HG03378 (cell line): ENCODE results near the gene NUP43.
"Not testable (repeated sequence)": the region's sequence is repeated elsewhere in the genome, so short reads cannot be mapped to it uniquely, and the experiment has no call there.

Experiments used
- ATAC-seq: cut with Tn5 transposase; IDR thresholded peaks from one replicate; pipeline ENCODE4 v1.9.1; 2021; ENCODE audit warnings: mild to moderate bottlenecking, moderate library complexity; ENCODE audit not compliant: unreplicated experiment

The NUP43 gene, protein sequence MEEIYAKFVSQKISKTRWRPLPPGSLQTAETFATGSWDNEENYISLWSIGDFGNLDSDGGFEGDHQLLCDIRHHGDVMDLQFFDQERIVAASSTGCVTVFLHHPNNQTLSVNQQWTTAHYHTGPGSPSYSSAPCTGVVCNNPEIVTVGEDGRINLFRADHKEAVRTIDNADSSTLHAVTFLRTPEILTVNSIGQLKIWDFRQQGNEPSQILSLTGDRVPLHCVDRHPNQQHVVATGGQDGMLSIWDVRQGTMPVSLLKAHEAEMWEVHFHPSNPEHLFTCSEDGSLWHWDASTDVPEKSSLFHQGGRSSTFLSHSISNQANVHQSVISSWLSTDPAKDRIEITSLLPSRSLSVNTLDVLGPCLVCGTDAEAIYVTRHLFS

DNA sequence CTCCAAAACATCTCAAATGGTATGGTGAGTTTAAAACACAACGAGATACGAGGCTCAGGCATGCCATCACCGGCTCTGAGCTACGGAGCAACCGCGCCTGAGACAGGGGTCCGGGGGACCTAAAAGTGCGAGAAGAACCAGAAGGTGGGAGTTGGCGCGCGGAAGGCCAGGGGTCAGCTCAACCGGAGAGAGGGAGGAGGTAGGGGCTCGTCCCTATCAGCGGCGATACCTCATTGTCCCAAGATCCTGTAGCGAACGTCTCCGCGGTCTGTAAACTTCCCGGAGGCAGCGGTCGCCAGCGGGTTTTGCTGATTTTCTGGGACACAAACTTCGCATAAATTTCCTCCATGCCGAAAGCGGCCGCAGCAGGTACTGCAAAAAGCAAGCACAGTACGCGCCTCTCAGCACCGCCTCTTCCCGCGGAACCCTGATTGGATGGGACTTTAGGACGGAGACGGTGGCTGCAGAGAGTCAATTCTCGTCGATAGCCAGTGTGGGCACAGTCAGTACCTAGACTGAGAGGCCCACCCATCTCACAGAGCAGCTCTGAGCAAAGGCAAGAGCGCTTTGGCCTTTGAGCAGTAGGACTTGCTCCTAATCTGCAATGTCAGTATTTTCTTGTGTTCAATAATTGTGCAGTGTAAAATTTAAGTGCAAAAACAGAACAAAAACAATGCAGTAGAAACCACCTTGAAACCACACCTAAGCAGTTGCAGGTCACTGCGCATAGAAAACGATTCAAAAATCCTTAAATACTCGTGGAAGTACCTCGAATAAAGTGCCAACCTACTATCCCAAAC, at the start of gene NUP43:
Gene NUP43 (minus strand): TSS at position 383 of the 800 bp plus-strand sequence. CDS start 34 bp downstream, at position 349.
- peak; percentile 73 for ATAC-seq

DNA sequence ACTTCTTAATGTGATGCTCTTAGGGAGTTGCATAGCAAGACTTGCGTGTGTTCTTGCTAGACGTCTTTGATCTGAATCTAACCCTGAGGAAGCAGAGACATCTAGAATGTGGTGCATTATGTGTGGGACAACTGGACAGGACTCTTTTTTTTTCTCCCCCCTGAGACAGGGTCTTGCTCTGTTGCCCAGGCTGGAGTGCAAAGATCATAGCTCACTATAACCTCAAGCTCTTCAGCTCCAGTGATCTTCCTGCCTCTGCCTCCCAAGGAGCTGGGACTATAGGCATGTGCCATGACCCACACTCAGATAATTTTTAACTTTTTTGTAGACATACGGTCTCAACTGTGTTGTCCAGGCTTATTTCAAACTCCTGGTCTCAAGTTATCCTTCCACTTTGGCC, 37.2 kb upstream of the NUP43 start:
- ATAC-seq: no peak

DNA sequence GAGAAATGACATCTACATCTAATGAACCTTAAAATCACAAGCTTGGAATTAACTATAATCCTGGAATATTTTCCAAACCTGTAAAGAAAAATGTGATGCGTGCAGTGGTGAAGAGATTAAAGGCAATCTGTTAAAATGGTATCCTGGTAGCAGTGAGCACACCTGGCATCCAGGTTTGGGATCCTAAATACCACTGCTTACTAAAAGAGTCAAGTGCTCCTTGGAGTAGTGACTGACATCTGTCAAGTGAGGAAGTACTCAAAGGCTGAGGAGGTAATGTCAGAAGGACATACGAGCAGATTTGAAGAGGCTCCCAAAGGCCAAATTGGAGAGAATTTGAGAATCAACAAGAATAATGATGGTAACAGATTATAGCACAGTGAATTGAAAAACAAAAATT, 36.0 kb upstream of the NUP43 start:
- ATAC-seq: no peak

DNA sequence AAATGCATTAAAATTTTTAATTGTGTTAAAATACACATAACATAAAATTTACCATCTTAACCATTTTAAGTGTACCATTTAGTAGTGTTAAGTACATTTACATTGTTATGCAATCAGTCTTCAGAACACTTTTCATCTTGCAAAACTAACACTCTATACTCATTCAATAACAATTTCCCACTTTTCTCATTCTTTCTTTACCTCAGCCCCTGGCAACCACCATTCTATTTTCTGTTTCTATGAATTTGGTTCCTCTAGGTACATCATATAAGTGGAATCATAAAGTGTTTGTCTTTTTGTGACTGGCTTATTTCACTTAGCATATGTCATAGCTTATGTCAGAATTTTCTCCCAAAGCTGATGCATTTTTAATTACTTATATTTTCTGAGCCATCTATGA, 35.4 kb upstream of the NUP43 start:
- ATAC-seq: no peak

DNA sequence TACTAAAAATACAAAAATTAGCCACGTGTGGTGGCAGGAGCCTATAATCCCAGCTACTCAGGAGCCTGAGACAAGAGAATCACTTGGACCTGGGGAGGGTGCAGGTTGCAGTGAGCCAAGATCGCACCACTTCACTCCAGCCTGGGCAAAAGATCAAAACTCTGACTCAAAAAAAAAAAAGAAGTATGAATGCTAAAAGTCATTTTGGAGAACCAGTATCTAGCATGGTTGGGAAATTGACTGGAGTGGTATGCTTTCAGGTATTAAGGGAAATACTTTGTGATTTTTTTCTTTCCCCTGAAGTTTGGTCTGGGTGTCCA, 33.3 kb upstream of the NUP43 start:
- no peak for ATAC-seq

DNA sequence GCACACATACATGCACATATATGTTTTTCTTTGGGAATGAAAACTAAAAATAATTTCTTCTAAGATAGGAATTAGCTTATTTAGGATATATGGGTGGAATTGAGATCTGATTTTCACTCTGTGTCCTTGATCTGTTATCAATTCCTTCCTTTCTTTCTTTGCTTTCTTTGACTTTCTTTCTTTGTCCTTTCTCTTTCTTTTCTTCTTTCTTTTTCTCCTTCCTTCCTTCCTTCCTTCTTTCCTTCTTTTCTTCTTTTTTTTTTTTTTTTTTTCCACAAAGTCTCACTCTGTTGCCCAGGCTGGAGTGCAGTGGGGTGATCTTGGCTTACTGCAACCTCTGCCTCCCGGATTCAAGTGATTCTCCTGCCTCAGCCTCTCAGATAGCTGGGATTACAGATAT, 31.3 kb upstream of the NUP43 start:
- ATAC-seq: no peak

DNA sequence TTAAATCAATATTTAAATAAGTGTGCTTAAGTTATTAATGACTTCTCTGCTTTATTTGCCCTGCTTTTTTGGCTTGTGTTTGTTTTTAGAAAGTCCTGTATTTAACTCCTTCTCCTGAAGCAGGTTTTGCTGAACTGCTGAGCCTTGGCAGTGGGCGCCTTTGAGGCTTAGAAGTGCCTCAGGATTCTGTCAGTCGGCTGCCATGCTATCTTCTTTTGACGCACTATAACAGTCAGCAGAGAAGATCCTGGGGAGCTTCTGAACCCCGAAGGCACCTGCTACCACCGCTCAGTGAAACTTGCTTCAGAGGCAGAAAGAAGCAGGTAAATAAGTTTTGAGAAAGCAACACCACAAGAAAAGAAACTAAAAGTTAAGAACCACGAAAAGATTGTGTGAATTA, 25.6 kb upstream of the NUP43 start:
- ATAC-seq: no peak

DNA sequence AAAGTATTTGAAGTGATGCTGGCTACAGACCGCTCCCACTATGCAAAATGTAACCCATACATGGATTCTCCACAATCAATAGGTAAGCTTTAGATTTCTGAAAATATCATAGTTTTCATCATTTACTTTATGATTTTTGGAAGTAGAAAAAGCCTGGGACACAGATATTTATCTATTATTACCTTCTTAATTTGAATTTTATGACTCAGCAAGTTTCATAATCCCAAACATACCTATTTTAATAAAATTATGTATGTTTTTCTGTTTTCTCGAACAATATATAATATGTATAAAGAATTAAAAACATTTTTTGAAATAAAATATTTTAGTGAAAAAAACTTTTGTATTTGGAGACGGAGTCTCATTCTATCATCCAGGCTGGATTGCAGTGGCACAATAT, 24.9 kb upstream of the NUP43 start:
- no peak for ATAC-seq

DNA sequence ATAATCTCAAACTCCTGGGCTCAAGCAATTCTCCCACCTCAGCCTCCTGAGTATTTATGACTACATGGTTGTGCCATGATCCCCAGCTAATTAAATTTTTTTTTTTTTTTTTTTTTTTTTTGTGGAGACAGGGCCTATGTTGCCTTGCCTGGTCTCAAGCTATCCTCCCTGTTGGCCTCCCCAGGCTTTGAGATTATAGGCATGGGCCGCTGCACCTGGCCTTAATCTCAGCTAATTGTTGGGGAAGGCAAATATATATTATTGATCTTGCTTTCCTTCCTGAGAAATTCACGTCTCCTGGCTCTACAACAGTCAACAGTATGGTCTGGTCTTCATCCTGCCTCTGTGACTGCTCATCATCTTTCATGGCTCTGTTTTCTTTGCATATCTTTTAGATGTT, 23.3 kb upstream of the NUP43 start:
- ATAC-seq: no peak

DNA sequence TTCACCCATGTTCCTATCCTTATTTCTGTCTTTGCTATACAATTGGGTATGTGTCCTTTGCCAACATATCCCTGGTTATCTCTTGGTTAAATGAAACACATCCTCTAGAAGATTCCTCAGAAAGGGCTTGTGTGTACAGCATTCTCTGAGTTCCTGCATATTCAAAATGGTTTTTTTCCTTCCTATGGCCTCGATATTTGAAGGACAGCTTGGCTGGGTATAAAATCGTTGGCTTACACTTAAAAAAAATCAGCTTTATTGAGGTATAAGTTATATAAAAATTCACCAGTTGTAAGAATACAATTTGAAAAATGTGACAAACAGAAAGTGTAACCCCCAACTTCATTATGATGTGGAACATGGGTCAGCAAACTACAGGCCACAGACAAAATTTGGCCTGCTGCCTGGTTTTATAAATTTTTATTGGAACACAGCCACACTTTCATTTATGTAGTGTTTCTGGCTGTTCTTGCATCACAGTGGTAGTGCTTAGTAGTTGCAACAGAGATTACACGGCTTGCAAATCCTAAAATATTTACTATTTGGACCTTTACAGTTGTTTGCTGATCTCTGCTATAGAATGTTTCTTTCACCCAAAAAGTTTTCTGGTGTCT, 19.9 kb upstream of the NUP43 start:
- ATAC-seq: no peak

DNA sequence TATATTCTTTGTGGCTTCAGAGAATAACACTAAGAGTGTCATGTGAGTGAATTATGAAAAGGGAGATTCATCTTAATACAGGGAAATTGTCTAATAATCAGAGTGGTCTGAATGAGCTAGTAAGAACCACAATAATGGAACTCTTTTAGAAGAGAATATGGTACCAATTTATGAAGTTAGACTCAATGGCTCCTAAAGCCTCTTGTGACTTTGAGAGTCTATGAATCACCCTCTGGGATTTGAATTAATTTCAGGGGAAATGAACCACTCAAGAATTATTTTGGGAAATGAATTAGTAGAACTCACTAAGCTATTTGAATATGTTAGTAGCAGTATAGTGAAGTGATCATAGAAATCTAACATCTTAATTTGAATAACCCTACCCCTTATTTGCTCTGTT, 17.5 kb upstream of the NUP43 start:
- ATAC-seq: no peak

DNA sequence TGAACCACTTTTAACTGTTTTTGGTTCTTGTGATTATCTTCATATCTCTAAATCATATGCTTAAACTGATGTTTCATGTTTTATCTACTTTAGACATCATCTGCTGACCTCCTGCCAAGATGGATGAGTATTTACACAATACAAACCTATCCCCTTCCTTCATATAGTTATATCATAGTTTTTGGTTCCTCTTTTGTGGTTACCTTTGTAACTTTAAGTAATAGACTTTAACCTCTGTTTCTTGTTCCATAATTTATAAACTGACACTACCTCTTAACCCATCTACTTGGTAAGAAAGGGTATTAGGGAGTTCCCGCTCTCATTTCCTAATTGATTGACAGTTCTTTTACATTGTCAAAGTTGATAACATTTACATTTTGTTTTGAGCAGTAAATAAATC, 15.1 kb upstream of the NUP43 start:
- ATAC-seq: peak; percentile 99

DNA sequence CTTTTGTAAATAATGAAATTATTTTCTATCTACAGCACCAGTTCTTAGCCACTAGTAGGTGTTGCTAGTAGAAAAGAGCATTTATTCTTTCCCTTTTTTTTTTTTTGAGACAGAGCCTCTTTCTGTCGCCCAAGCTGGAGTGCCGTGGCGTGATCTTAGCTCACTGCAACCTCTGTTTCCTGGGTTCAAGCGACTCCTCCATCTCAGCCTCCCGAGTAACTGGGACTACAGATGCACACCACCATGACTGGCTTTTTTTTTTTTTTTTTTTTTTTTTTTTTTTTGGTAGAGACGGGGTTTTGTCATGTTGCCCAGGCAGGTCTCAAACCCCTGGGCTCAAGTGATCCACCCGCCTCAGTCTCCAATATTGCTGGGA, 9.9 kb upstream of the NUP43 start:
- ATAC-seq: no peak

DNA sequence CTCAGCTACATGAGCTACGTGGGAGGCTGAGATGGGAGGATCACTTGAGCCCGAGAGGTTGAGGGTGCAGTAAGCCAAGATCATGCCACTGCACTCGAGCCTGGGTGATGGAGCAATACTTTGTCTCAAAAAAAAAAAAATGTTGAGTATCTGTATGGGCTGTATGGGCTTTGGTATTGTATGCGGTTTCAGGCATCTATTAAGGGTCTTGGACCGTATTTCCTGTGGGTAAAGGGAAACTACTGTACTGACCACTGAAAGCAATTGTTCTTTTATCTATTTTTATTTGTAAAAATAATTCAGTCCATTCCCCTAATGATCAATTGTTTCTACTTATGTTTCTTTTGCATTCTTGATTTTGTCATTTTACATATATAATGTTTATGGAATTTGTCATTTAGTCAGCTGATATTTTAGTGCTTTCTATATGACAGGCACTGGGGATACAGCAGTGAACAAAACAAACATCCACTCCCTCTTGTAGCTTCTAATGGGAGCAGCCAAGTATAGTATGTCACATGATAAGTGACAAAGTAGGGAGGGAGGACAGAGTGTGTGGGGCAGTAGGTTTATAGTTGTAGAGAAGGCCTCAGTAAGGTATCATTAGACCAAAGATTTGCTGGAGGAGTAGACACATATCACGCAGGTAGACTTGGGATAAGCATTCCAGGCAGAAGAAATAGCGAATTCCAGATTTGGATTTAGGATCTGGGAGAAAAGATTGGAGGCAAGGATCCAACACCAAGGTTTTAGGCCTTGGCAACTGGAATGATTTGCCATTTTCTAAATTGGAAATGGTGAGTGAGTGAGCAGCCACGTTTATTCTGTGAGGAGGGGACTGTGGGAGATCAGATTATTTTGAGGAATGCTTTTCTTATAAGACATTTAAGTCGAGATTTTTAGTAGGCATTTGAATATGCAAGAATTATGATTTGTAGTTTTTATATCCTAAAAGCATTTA, 9.3 kb upstream of the NUP43 start:
- ATAC-seq: peak; percentile 78

DNA sequence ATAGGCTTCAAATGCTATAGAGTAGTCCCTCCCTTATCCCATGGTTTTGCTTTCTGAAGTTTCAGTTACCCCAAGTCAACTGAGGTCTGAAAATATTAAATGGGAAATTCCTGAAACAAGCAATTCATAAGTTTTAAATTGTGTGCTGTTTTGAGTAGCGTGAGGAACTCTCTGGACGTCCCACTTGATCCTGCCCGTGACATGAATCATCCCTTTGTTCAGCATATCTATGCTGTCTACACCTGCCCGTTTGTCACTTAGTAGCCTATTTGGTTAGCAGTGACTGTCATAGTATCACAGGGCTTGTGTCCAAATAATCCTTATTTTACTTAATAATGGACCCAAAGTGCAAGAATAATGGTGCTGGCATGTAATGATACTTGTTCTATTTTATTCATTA, 8.2 kb upstream of the NUP43 start:
- no peak for ATAC-seq

DNA sequence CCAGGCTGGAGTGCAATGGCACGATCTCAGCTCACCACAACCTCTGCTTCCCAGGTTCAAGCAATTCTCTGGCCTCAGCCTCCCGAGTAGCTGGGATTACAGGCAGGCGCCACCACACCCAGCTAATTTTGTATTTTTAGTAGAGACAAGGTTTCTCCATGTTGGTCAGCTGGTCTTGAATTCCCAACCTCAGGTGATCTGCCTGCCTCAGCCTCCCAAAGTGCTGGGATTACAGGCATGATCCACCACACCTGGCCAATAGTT, 7.0 kb upstream of the NUP43 start:
- ATAC-seq: not testable (repeated sequence)

DNA sequence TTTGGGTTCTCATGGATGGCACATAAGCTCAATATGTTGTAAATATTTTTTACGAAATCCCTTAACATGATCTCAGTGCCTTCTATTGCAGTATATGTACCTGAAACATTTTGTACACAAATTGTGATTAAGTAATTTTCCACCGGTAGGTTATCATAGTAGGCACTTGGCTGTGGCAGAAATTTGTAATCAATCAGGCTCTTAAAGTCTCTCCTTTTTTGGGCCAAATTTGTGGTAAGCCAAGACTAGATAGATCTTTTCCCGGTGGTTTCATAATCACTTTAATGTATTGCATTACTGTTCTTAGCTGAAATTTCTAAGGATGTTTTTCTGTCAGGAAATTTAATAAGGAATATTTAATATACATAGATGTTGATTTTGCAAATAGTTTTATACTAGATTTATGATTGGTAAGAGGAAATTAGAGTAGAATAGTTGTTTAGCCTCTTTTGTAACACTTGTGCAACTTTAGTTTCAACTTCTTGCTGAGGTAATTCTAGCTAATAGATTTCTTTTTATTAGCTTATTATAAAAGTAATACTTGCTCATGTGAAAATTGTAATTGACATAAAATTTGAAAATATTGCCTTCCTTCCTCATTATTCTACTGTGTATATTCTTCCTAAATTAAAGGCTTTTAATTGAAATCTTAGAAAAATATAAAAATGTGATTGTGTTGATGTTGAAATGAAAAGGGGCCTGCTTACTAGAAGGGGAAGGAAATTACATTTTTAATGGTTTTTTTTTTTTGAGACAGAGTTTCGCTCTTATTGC, 6.5 kb upstream of the NUP43 start:
- ATAC-seq: no peak

DNA sequence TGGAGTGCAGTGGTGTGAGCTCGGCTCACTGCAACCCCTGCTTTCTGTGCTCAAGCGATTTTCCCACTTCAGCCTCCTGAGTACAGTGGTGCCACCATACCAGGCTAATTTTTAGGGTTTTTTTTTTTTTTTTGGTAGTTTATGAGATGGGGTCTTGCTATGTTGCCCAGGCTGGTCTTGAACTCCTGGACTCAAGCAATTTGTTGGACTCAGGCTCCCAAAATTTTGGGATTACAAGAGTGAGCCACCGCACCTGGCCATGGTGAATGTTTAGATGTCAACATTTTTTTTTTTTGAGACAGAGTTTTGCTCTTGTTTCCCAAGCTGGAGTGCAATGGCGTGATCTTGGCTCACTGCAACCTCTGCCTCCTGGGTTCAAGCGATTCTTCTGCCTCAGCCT, 5.6 kb upstream of the NUP43 start:
- ATAC-seq: not testable (repeated sequence)

DNA sequence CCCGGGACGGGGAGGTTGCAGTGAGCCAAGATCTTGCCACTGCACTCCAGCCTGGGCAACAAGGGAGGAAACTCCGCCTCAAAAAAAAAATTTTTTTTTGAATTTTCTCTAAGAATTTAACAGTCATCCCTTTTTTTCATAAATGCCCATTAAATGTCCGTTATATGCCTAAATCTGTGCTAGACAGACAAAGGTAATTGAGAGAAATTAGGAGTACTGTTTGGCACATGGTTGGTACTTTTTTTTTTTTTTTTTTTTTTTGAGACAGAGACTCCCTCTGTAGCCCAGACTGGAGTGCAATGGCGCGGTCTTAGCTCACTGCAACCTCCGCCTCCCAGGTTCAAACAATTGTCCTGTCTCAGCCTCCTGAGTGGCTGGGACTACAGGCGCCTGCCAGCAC, 4.9 kb upstream of the NUP43 start:
- ATAC-seq: no peak

DNA sequence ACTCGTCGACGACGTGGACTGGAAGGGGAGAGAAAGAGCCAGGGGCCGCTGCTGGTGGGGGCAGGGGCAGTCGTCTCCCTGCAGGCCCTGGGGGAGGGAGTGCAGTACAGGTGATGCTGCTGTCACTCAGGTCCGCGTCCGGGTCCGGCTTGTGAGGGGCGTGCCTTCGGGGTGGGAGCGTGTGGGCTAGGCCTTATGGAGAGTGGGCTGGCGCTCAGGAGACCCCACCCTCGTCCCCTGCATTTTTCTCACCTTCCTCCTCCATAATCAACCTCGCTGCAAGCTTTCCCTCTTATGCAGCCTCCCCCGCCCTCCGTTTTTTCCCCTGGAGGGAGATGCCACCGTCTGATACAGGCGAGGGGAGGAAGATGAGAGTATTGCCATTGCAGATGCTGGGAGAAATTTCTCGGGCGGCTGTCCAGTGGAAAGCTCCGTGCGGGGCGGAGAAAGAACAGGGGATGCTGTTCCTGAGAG, 3.8 kb upstream of the NUP43 start:
- ATAC-seq: peak; percentile 36
